Right renal cortex interstitium (tissue), 3 donors: ENCODE data around the gene RNU6-7. TPM values are rescaled to one million over a fixed set of nuclear protein-coding genes. Genes with fewer than 3 reads are reported as not detected.

Source experiments
- DNase-seq, 3 donors: peaks; one replicate each; pipeline ENCODE4 v3.0.0-alpha.2; 2013; ENCODE audit warnings: low read depth in 3 of 3, low spot score in 2 of 3
- polyA plus RNA-seq, 3 donors: library from polyadenylated mRNA; unstranded; fragments of 120-200 nt; gene quantifications; one replicate each; pipeline ENCODE4 v1.2.1, GENCODE V29; 2013; ENCODE audit not compliant: insufficient read length in 3 of 3

The RNU6-7 gene
- polyA plus RNA-seq, 3 donors, result not detected

GRCh38 chr14:32203928-32204357 lies 2.1 kb downstream of the RNU6-7 start:
- DNase-seq, result peak in 2 of 3 donors; percentile 16 to 25

DNA sequence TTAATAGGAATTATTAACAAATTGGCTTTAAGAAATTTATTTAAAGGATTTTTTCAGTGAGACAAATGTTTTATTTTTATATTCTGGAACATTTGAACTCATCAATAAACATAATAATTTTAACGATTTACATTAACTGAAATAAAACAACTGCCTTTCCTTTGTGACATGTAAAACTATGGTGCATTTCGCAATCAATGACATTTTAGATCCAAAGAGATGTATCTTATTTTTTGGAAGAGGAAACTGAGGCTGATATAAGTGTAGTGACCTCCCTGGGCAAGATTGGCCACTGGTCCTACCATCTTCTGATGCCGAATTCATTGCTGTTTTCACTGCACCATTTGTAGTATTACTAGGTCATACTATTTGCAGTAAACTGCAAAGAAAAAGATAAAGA lies 3.7 kb downstream of the RNU6-7 start:
- DNase-seq, result no peak

- no peak for DNase-seq
Observed at GRCh38 chr14:32205984-32206383, 4.1 kb downstream of the RNU6-7 start.

- DNase-seq, result no peak
Observed at GRCh38 chr14:32206552-32206951, 4.7 kb downstream of the RNU6-7 start.

DNA sequence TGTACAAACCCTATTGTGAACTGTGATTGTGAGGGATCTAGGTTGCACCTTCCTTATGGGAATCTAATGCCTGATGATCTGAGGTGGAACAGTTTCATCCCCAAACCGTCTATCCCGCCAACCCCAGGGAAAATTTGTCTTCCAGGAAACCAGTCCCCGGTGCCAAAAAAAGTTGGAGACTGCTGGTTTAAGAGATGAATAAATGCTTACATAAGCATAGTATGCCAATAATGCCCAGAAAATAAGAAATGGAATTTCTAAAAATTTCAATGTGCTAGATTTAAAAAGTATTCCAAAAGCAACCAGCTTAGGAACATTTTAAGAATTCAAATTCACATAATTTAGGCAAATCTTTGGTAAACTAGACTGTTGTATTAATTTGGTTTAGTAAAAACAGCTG lies 6.6 kb downstream of the RNU6-7 start:
- no peak for DNase-seq

- no peak for DNase-seq
Observed at GRCh38 chr14:32209471-32209870, 7.6 kb downstream of the RNU6-7 start.

DNA sequence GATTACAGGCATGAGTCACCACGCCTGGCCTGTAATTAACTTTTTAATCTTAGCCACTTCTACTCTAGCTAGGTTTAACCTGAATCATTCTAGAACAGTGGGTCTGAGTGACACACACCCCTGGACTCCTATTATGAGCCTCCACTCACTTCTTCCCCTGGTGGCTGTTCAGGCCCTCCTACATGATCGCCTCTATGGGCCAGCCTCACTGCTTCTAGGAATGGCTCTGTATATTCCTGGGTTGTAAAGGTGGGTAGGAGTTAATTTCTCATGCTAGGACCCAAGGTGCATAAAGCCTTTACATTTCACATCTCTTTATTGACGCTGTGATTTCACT lies 9.2 kb downstream of the RNU6-7 start:
- DNase-seq, result no peak

- DNase-seq, result no peak
Observed at GRCh38 chr14:32212833-32213232, 11.0 kb downstream of the RNU6-7 start.

GRCh38 chr14:32217301-32217700 lies 15.5 kb downstream of the RNU6-7 start:
- no peak for DNase-seq

GRCh38 chr14:32224737-32225377 lies 23.0 kb downstream of the RNU6-7 start:
- no peak for DNase-seq

DNA sequence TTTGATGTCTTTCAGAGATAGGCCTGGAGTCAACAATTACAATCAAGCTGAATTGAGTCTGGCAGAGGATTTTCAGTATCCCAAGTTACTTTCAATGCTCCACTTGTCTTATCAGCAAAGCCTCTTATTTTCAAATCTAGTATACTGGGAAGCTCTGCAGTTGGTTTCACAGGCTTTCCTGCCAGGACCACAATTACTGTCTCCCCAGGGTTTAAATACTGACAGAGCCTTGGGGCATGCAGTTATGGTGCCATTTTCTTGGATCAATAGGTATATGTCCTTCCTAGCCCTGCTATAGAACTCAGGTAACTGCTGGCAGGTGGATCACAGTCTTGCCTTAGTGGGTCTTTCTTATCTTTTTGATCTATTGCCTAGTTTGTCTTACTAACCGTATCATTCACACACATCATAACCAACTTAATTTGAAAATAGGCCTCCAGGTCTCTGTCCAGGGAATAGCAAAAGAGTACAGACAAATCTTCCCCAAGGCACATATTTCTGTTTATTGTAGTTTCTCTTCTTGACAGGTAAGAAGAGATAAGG lies 23.6 kb downstream of the RNU6-7 start:
- no peak for DNase-seq

GRCh38 chr14:32226056-32226455 lies 24.2 kb downstream of the RNU6-7 start:
- DNase-seq, result no peak

- no peak for DNase-seq
Observed at GRCh38 chr14:32230181-32230580, 28.3 kb downstream of the RNU6-7 start.

DNA sequence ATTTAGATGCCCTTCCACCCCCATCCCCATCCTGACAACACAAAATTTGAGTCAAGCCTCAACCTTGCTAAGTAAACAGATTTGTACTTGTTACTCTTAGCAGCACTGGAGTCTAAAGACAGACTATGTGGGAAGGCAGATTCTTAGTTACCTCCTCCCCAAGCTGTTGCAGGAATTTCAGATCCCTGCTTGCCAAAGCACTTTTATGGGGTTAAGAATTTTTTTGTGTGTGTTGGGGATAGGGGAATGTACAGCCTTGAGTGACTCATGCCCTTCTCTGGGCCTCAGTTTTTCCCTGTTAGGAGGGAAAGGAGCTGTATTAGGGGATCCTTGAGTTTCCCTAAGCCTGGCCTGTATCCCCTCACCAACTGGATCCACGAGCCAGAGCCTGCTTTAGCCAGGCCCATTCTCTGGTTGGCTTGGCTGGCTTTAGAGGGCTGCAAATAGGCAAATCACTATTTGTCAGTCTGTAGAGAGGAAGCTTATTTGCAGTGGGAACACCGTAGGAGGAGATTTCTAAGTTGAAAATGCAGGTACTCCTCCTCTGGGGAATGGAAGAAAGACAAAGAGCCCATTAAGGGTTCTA lies 28.9 kb downstream of the RNU6-7 start:
- no peak for DNase-seq

DNA sequence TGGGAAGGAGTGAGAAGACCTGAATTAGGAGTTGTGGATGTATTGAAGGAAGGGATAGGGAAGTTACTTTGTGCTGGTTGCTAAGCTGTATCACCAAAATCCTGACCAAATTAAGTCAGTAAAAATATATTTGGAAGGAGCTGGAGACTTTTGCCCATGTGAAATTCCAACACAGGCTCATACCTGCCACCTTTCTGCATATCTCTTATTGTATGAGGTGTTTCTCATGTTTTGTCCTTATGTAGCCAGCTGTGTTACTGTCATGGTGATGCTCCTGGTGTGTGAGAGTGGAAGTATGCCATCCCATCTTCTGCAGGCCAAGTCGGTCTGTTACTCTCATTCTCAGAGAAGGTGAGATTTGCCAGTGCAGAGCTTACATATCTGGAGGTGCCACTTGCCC lies 30.6 kb downstream of the RNU6-7 start:
- DNase-seq, result no peak

DNA sequence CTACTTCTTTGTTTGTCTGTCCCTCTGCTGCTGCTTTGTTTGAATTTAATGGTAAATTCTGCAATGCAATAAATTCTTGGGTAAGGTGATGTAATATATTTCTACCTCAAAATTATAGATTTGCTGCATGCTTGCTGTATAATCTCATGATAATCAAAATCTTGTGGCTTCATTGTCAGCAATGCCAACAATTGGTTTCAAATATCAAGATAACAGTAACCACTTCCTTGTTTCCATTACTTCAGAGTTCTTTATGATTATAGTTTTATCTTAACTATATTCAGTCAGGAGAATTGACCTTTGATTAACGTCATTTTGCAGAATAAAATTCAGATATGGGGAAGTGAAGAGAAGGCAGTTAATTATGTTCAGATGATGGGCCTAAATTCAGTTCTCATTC lies 31.4 kb downstream of the RNU6-7 start:
- DNase-seq, result no peak

- no peak for DNase-seq
Observed at GRCh38 chr14:32244404-32244803, 42.6 kb downstream of the RNU6-7 start.

DNA sequence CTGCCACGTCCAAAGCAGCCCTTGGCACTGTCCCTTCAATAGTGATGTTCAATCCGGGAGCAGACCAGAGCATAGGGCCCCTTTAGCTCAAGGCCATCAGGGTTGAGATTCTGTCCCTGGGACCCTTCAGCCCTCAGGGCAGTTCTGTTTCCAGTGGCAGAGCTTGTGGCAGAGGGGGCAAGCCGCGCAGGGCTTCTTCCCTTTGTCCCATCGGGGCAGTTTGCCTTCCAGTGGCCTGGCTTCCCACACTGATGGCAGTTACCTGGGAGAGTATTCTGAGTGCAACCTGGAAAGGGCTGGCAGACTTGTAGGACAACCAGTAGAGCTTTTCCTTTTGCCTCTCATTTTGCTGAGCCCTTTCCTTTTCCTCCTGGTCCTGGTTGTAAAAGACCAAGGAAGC lies 44.9 kb downstream of the RNU6-7 start:
- DNase-seq, result no peak

DNA sequence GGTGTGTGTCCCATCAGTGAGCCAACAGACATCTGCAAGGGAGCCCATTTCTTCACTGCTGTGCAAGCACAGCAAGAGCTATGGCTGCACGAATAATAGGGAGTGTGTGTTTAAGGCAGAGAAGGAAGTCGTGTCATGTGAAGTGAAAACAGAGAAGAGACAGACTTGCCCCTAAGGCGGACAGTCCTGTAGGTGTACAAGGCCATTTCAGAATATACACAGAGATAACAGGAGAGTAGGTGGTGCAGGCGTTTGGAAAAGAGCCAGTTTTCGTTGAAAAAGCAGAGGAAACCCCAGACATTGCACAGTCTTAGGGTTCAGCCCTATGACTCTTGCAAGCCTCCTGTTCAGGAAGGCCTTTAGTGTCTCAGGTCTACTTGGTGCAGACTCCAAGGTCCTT lies 47.5 kb downstream of the RNU6-7 start:
- no peak for DNase-seq

- DNase-seq, result no peak
Observed at GRCh38 chr14:32249780-32250179, 47.9 kb downstream of the RNU6-7 start.

- DNase-seq, result no peak
Observed at GRCh38 chr14:32250681-32251080, 48.8 kb downstream of the RNU6-7 start.

DNA sequence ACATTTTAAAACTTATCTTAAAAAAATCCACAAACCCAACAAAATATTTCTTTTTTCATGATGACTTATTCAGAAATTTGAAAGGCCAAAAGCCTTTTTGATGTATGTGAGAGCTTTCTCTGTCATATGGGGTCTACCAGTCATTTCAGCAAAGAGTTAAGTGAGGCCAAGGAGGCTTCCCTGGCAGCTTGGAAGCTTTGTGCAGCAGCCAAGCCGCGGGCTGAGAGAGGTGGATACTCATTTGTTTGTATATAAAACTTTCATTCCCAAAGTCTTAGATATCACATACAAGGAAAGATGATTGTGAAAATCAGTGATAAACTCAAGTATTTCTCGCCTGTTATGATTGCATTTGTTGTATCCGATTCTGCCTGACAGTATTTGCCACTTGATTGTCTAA lies 49.7 kb downstream of the RNU6-7 start:
- DNase-seq, result no peak
